Upper lobe of left lung (tissue), 4 donors: ENCODE data around the gene RASGRF2.

ENCODE experiments used
- POLR2A ChIP-seq, 4 donors: fragments of 450-650 bp; IDR thresholded peaks; one replicate each; pipeline ENCODE4 v1.5.1; 2016 to 2017; ENCODE audit warnings: antibody characterized with exemption in 4 of 4, mild to moderate bottlenecking in 2 of 4
- POLR2AphosphoS5 ChIP-seq, 2 donors: sonication (generic); formaldehyde crosslinking; IDR thresholded peaks; one replicate each; pipeline ENCODE4 v1.5.1; 2017; ENCODE audit warnings: antibody characterized with exemption in 2 of 2
- TF ChIP-seq, protein P1 (sequence below), 6 experiments: fragments of 450-650 bp in 4 of 6; fragments of 200-600 bp in 2 of 6; sonication (generic) in 2 of 6; IDR thresholded peaks; one replicate each; pipeline ENCODE4 v1.5.1; 2016 to 2019; ENCODE audit warnings: antibody characterized with exemption in 6 of 6

DNA sequence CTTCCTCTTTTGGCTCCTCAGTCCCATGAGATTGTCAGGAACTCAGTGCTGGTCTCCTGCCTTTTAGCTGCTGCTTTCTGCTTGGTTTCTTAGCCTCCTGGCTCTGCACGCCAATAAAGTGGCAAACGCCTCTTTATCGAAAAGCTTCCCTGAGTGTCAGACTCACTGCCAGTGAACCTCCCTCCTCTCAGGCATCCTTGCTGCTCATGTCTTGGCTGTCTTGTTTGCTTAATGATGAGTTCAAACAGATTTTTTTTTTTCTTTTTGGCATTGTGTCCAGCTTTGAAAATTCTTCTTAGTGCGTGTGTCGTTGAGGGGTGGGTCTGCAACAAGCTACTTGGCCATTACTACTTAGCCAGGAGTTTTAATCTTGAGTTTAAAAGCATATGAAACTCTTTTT lies 14.9 kb downstream of the RASGRF2 start:
- TF ChIP-seq POLR2A (IDR thresholded peaks at IDR 0.05) (no peak), POLR2AphosphoS5 (IDR thresholded peaks at IDR 0.05) (no peak)
- TF ChIP-seq, protein P1, sequence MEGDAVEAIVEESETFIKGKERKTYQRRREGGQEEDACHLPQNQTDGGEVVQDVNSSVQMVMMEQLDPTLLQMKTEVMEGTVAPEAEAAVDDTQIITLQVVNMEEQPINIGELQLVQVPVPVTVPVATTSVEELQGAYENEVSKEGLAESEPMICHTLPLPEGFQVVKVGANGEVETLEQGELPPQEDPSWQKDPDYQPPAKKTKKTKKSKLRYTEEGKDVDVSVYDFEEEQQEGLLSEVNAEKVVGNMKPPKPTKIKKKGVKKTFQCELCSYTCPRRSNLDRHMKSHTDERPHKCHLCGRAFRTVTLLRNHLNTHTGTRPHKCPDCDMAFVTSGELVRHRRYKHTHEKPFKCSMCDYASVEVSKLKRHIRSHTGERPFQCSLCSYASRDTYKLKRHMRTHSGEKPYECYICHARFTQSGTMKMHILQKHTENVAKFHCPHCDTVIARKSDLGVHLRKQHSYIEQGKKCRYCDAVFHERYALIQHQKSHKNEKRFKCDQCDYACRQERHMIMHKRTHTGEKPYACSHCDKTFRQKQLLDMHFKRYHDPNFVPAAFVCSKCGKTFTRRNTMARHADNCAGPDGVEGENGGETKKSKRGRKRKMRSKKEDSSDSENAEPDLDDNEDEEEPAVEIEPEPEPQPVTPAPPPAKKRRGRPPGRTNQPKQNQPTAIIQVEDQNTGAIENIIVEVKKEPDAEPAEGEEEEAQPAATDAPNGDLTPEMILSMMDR (IDR thresholded peaks at IDR 0.05), result no peak
